Vagina (tissue), 2 donors: ENCODE measurements around the gene KCNK5. TPM values are rescaled to one million over a fixed set of nuclear protein-coding genes. Genes with fewer than 3 reads are reported as not detected.

ENCODE experiments used
- DNase-seq, 2 donors: peaks; one replicate each; pipeline ENCODE4 v3.0.0-alpha.2; 2017; ENCODE audit errors: extremely low spot score in 2 of 2
- H3K27ac ChIP-seq: fragments of 200-600 bp; sonication (generic); one replicate; pipeline ENCODE4 v1.5.1; 2019
- H3K27me3 ChIP-seq: fragments of 200-600 bp; sonication (generic); one replicate; pipeline ENCODE4 v1.5.1; 2019
- H3K36me3 ChIP-seq, 2 donors: fragments of 200-600 bp; sonication (generic); one replicate each; pipeline ENCODE4 v1.5.1; 2017 to 2019
- H3K4me1 ChIP-seq: fragments of 200-600 bp; sonication (generic); one replicate; pipeline ENCODE4 v1.5.1; 2019
- H3K4me3 ChIP-seq, 2 donors: fragments of 200-600 bp; sonication (generic); 1 replicate in 1 of 2; 2 replicates in 1 of 2; pipeline ENCODE4 v1.5.1; 2016 to 2019
- H3K9me3 ChIP-seq: fragments of 200-600 bp; sonication (generic); one replicate; pipeline ENCODE4 v1.5.1; 2019
- CTCF ChIP-seq, 3 experiments: fragments of 450-650 bp in 2 of 3; fragments of 200-600 bp in 1 of 3; sonication (generic) in 1 of 3; IDR thresholded peaks; one replicate each; pipeline ENCODE4 v1.5.1; 2017 to 2019; ENCODE audit warnings: antibody characterized with exemption in 3 of 3, mild to moderate bottlenecking in 2 of 3, moderate library complexity in 2 of 3
- POLR2A ChIP-seq, 2 donors: fragments of 450-650 bp; IDR thresholded peaks; one replicate each; pipeline ENCODE4 v1.6.1; 2017; ENCODE audit warnings: antibody characterized with exemption in 2 of 2, mild to moderate bottlenecking in 2 of 2, moderate library complexity in 2 of 2
- POLR2AphosphoS5 ChIP-seq, 2 donors: sonication (generic); formaldehyde crosslinking; IDR thresholded peaks; one replicate each; pipeline ENCODE4 v1.9.0; 2017; ENCODE audit warnings: antibody characterized with exemption in 2 of 2, mild to moderate bottlenecking in 2 of 2, low read depth in 1 of 2; ENCODE audit not compliant: insufficient read depth in 1 of 2
- intact Hi-C: fragments of 100-400 bp; cut with DNase I; formaldehyde crosslinking; loops from one replicate; pipeline ENCODE4 v1.15.1; 2023
- total RNA-seq: library from RNA; depleted of rRNA; stranded (reverse); fragments of >200 nt; gene quantifications from one replicate; pipeline ENCODE4 v1.2.3, GENCODE V29; 2016

KCNK5 gene
- total RNA-seq, 1 donor from 2014 or later, result 16.7 TPM

GRCh38 chr6:39224011-39224410, 5.3 kb downstream of the KCNK5 start:
- Histone ChIP-seq H3K27me3 (no peaks in the 10 kb centered on the region), H3K4me1 (peaks cover 5% of the 10 kb centered on the region), H3K9me3 (no peaks in the 10 kb centered on the region), H3K4me3 (no peak overlapping the region), H3K36me3 (no peaks in the 10 kb centered on the region), H3K27ac (no peak overlapping the region)
- TF ChIP-seq POLR2AphosphoS5 (IDR thresholded peaks at IDR 0.05; ENCODE audit: insufficient read depth in 1 of 2, low read depth in 1 of 2), result no peak
- TF ChIP-seq POLR2A (IDR thresholded peaks at IDR 0.05), result no peak
- TF ChIP-seq CTCF (IDR thresholded peaks at IDR 0.05), result no peak
- intact Hi-C loops, result no loop called here
- no peak for DNase-seq

GRCh38 chr6:39223555-39223954, 5.7 kb downstream of the KCNK5 start:
- peaks cover under 1% of the 10 kb centered on the region for H3K4me1 ChIP-seq
- intact Hi-C loops, result no loop called here

GRCh38 chr6:39223061-39223460, 6.2 kb downstream of the KCNK5 start:
- no peak overlapping the region for H3K27ac ChIP-seq
- TF ChIP-seq POLR2A (IDR thresholded peaks at IDR 0.05) (no peak), POLR2AphosphoS5 (IDR thresholded peaks at IDR 0.05; ENCODE audit: insufficient read depth in 1 of 2, low read depth in 1 of 2) (no peak), CTCF (IDR thresholded peaks at IDR 0.05) (no peak)
- H3K27me3 ChIP-seq, result no peaks in the 10 kb centered on the region
- intact Hi-C loops, result no loop called here
- DNase-seq, result no peak
- H3K36me3 ChIP-seq, result no peaks in the 10 kb centered on the region
- no peaks in the 10 kb centered on the region for H3K4me1 ChIP-seq
- no peak overlapping the region for H3K4me3 ChIP-seq
- H3K9me3 ChIP-seq, result no peaks in the 10 kb centered on the region

More at GRCh38 chr6:39223555-39223954, 5.7 kb downstream of the KCNK5 start:
- TF ChIP-seq POLR2AphosphoS5 (IDR thresholded peaks at IDR 0.05; ENCODE audit: insufficient read depth in 1 of 2, low read depth in 1 of 2) (no peak), CTCF (IDR thresholded peaks at IDR 0.05) (no peak), POLR2A (IDR thresholded peaks at IDR 0.05) (no peak)
- DNase-seq, result no peak
- Histone ChIP-seq H3K36me3 (no peaks in the 10 kb centered on the region), H3K27me3 (no peaks in the 10 kb centered on the region), H3K27ac (no peak overlapping the region), H3K9me3 (no peaks in the 10 kb centered on the region), H3K4me3 (no peak overlapping the region)

GRCh38 chr6:39221779-39222641, 7.3 kb downstream of the KCNK5 start:
- no peaks in the 10 kb centered on the region for H3K9me3 ChIP-seq
- TF ChIP-seq POLR2A (IDR thresholded peaks at IDR 0.05) (no peak), POLR2AphosphoS5 (IDR thresholded peaks at IDR 0.05; ENCODE audit: insufficient read depth in 1 of 2, low read depth in 1 of 2) (no peak), CTCF (IDR thresholded peaks at IDR 0.05) (no peak)
- no peak overlapping the region for H3K4me3 ChIP-seq
- no peak for DNase-seq
- H3K4me1 ChIP-seq, result no peaks in the 10 kb centered on the region
- no peaks in the 10 kb centered on the region for H3K27me3 ChIP-seq
- no peak overlapping the region for H3K27ac ChIP-seq
- H3K36me3 ChIP-seq, result no peaks in the 10 kb centered on the region
- intact Hi-C loops, result no loop called here

- Histone ChIP-seq H3K27me3 (no peaks in the 10 kb centered on the region), H3K9me3 (no peaks in the 10 kb centered on the region), H3K4me3 (no peak overlapping the region), H3K4me1 (no peaks in the 10 kb centered on the region), H3K36me3 (no peaks in the 10 kb centered on the region), H3K27ac (no peak overlapping the region)
- TF ChIP-seq CTCF (IDR thresholded peaks at IDR 0.05) (no peak), POLR2A (IDR thresholded peaks at IDR 0.05) (no peak), POLR2AphosphoS5 (IDR thresholded peaks at IDR 0.05; ENCODE audit: insufficient read depth in 1 of 2, low read depth in 1 of 2) (no peak)
- intact Hi-C loops, result no loop called here
- no peak for DNase-seq
These were observed 8.2 kb downstream of the KCNK5 start for GRCh38 chr6:39221115-39221514.
